GM20431 (cell line): ENCODE data around the gene PROX1.
"Not testable (repeated sequence)": the region's sequence is repeated elsewhere in the genome, so short reads cannot be mapped to it uniquely, and the experiment has no call there.

Experiments used
- in situ Hi-C: fragments of 300-500 bp; cut with MseI, MboI; formaldehyde crosslinking; loops from one replicate; pipeline ENCODE4 v1.15.0; 2020; ENCODE audit warnings: low sequenced_read_pairs; ENCODE audit not compliant: unreplicated experiment

PROX1 gene

DNA sequence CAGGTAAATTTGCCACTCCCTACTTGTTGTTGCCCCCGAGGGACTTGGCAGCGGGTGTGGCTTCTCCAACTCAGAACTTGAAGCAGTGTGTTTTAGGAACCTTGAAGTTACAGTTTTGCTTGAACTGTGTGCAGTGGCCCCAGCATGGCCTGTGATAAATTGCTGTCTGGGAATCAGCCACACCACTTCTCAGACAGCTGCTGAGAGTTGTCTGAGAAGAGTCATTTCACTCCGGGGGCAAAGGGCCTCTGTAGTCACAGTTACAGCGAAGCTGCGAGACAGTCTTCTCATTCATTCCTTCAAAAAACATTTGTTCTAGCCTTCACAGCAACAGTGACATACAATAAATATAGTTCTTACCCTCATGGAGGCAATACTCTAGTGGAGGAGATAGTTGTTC, 70.3 kb downstream of the PROX1 start:
- in situ Hi-C loops, result no loop called here

DNA sequence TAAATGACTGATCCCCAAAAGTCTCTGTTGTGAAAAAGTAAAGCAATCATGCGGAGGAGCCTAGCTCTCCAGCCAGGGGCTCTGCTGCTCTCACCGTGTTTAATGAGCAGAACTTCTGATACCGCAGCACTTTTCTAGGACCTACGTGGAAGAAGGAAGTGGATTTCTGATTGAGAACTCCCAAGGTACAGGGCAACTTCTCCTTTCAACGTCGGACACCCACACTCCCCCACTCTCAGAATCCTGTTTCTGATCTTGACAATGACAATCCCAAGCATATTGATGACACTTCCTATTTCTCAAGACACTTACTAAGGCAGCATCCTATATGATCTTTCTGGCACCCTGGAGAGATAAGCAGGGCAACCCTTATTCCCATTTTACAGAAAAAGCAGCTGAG, 78.4 kb downstream of the PROX1 start:
- in situ Hi-C loops, result no loop called here

DNA sequence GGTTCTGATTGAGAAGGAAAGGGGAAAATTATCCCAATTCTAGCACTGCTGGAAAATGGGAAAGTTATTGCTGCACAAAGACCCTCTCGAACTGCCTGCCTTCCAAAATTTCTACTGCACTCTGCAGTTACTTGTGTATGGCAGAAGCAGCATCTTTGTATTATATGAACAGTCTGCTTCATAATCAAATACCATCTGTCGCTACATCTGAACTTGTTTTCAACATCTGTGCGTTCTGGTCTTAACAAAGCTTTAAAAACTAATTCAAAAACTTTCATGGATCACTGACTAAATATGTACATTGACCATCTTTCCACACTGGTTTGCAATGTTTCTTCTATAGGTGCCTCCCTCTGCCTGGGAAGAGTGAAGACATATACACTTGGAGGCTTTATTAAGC, 79.2 kb downstream of the PROX1 start:
- in situ Hi-C loops, result no loop called here

DNA sequence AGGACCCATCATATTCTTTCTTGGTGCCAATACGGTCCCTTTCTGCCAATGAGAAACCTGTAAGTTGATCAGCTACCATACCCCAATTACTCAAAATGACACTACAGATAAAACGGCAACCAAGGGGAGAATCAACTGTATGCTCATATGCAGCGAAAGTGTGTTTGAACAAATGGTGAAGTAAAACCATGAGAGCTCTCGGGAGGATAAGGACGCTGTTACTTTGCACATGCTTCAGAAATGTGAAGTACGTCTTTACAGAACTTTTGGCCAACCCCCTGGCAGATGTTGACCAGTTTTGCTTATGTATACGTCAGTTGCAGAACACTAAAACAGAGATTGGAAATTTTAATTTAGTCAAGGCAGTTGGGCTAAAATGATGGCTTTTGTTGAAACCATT, 79.6 kb downstream of the PROX1 start:
- in situ Hi-C loops, result no loop called here

DNA sequence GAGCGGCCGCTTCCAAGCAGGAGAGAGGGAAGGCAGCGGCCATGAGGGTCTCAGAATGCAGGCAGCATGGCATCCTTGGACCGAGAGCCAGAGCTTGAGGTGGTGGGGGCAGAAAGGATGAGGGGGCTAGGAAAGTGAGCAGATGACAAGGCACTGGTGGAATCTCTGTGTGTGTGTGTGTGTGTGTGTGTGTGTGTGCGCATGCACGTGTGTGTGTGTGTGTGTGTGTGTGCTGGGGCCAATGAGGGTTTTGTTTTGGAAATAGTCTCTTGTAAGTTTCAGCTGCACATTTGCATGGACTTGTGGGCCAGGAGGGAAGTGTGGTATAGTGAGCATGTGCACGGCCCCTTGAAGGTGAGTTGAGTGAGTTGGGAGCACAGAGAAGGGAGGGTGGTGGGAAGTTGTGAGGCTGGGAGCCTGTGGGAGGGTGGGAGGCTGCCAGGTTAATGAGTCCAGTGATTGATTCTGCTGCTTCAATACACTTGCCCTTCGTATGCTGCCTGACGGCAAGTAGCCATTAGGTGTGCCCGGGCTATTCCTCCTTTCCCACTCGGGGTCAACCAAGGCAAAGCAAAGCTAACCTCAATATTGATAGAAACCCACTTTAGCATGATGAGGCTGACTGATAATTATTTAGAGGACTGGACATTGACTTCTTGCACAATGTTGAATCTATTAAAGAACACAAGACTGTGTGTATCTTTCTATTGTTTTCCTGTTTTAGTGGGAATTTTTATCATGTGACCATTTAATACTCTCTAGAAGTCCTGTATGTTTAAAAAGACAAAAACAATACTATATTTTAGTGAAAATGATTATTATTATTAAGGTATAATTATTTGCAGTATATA, 80.3 kb downstream of the PROX1 start:
- in situ Hi-C loops, result no loop called here

DNA sequence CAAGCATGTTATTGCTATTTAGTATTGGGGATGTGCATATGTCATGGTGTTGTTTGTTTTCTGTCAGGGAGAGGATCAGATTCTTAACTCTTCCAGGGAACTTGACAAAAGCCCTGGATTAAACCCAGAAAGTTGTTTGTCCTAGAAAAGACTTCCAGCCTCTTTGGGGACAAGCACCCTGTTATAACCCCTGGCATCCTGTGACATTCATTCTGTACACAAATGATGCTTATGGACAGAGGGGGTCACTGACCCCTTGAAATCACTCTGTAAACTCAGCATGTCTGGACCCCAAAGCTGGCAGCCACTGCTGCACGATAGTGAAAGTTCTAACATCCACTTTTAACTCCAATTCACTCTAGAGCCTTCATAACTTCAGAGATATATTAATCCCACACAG, 81.2 kb downstream of the PROX1 start:
- in situ Hi-C loops, result no loop called here

DNA sequence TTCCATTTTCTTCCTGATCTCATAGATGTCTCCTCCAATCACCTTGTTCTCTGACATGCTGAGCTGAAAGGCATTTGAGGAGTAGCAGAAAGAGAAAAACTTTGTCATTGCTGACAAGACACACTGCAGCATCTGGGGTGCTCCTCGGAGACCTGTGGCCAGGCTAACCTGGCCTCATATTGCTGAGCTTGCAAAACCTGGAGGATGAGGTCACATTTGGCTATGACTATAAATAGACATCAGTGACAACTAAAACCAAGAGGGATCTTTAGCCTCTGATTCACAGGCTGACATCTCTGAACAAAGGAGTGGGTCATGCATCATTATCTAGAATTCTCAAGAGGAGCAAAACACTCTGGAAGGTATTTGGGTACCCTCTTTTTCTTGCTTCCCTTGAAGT, 83.7 kb downstream of the PROX1 start:
- in situ Hi-C loops, result no loop called here

DNA sequence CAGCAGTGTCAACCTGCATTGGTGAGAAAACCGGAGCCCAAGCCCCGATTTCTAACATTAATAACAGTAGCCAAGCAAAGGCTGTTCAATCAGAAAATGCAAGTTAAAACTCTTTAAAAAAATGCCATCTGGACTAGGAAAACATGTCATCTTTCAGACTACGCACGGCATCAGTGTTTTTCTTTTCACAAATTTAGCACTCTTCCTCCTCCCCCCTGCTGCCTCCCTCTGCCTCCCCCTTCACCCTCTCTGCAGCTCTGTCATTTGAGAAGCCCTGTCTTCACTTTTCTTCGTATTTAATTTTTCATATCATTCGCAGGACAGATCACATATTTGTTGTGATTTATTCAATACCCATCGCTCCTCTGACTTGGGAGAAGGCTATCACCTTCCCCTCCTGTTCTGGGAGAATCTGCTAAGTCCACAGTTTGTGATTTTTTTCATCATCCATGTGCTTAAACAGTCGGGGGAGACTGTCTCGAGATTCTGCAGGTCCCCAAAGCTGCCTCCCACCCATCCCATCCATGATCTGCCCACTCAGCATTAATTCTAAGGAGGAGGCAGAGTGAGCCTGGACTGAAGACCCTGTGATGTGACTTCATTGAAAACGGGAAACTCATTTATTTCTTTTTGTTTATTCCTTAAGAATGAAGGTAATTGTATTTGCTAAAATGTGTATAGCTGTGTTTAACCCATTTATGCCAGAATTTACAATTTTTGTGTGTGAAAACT, 84.8 kb downstream of the PROX1 start:
- in situ Hi-C loops, result no loop called here

DNA sequence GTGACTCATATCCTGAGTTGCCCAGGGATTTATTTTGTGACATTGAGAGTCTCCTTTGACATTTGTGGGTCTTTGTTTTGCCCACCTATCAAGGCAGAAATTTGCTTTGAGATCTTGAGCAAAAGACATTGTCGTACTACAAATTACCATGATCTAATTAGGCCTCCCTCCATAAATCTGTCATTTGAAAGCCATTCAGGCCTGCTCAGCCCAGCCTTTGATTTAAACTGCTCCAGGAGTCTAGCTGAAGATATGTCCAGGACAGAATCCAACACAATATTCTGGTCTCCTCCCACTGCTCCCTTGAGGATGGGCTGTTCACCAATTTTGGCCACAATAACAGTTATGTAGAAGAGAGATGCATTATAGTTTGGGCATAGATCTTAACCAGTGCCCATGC, 86.7 kb downstream of the PROX1 start:
- in situ Hi-C loops, result no loop called here

DNA sequence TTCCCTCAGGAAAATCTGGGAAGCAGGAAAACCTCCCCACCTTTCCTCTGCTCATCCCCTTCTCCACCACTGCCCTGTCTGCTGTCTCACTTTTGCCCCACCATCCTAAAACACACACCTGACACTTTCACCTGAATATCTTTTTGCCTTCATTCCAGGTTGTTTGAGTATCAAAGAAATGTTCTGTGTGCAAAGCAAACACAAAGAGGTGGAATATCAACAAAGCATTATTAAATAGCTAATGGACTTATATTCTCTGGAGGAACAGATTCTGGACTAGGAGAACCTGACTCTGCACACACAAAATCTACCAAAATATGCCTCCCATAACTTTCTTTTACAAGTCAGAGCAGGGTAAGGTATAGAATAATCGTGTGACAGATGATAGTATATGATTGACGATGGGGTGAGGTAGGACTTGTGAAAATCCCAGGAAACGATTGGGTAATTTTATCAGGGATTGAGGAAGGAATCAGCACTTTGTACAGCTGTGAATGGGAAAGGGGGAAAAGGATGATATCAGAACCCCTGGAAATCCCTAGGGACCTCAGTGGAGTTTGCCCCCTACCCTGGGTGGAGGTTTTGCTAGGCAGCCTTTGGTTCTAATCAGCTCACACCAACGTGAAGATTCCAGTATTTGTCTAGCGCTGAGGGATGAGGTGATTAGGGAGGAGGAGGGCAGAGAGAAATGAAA, 87.7 kb downstream of the PROX1 start:
- in situ Hi-C loops, result no loop called here

DNA sequence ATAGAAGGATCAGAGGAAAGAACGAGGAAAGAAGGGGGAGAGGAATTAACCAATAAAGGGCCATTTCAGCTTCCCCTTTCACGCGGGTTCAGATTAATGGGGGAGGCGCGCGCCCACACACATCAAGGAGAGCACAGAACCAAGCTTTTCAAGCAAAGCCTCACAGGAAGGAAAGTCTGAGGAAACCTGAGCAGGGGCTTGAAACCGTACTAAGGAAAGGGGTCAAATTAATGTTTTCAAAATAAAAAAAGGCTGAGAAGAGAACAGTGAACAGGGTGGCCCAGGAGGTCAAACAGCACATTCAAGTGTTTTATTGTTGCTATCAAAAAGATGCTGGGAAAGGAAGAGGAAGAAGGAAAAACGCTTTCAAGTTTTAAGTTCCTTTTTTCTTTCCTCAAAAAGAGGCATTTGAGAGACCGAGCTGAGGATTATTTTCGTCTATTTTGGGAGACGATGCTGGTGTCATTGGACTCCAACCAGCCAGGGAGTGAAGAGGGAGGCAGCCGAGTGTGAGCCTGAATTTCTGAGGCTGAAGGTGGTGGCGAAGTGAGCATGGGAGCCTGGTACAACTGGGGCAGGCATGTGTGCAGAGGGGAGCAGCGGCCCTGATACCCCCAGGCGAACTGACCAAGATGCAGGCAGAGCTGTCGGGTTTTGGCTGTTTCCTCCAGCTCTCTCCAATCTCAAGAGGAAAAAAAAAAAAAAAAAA, 88.4 kb downstream of the PROX1 start:
- in situ Hi-C loops, result no loop called here

DNA sequence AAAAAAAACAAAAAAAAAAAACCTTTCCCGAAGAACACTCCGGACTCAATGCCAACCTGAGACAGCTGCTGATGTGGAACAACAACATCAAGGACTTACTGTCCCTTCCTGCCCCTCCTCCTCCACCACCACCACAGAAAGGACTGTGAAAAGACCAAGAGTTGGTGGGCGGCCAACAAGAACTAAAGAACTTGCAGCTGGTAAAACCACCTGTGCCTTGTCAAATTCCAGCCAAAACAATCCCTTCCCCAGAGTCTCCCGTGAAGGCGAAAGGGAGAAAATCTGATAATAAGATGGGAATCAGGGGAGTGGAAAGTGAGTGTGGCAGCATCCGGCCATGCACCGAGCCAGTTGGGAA, 88.9 kb downstream of the PROX1 start:
- in situ Hi-C loops, result no loop called here

DNA sequence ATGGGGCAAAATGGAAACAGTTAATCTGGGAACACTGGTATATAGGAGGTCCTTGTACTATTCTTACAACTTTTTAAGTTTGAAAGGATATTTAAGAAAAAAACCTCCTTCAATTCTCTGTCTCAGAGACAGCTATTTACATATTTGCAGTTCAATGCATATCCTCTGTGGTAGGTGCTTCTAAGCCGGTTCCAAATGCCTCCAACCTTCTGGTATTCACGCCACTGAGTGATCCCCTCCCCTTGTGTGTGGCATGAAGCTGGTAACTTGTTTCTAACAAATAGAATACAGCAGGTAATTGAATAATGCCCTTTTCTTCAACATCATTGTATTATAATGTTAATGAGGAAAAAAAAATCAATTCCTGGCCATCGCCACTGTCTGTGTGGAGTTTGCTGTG, 91.2 kb downstream of the PROX1 start:
- in situ Hi-C loops, result no loop called here

DNA sequence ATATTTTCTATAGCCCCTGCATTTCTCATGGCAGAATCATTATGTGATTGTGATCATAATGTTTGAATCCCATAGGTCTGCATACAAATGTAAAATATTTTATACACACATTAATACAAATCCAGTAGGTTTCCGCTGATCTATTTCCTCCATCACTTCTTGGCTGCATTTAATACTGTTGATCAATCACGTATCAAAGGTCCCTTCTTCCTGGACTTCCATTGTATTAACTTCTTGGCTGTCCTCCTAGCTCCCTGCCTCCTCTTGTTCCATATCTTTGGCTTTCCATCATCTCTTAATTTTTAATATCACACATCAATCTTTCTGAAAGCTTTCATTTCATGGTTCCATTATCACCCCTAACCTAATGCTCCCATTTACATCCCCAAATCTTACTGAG, 97.6 kb downstream of the PROX1 start:
- in situ Hi-C loops, result no loop called here

DNA sequence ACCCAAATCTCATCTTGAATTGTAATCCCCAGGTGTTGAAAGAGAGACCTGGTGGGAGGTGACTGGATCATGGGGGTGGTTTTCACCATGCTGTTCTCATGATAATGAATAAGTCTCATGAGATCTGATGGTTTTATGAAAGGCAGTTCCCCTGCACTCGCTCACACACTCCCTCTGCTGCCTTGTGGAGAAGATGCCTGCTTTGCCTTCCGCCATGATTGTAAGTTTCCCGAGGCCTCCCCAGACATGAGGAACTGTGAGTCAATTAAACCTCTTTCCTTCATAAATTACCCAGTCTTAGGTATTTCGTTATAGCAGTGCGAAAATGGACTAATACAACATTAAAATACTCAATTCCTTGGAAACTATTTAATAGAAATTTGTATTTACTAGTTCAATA, 99.2 kb downstream of the PROX1 start:
- in situ Hi-C loops, result no loop called here

DNA sequence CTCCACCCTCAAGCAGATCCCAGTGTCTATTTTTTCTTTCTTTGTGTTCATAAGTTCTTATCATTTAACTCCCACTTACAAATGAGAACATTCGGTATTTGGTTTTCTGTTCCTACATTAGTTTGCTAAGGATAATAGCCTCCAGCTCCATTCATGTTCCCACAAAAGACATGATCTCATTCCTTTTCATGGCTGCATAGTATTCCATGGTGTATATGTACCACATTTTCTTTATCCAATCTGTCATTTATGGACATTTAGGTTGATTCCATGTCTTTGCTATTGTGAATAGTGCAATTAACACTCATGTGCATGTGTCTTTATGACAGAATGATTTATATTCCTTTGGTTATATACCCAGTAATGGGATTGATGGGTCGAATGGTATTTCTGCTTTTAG, 101.2 kb downstream of the PROX1 start:
- in situ Hi-C loops, result not testable (repeated sequence)
